SKM-1 treated with dmso at 0.1 percent for 144 hours (cell line): Measurements from ENCODE around the gene TOMM7.

Experiments
- DNase-seq: peaks from one replicate; lab custom pipeline; 2025; ENCODE audit not compliant: unreplicated experiment; lab: John Stamatoyannopoulos, UW

TOMM7 gene

DNA sequence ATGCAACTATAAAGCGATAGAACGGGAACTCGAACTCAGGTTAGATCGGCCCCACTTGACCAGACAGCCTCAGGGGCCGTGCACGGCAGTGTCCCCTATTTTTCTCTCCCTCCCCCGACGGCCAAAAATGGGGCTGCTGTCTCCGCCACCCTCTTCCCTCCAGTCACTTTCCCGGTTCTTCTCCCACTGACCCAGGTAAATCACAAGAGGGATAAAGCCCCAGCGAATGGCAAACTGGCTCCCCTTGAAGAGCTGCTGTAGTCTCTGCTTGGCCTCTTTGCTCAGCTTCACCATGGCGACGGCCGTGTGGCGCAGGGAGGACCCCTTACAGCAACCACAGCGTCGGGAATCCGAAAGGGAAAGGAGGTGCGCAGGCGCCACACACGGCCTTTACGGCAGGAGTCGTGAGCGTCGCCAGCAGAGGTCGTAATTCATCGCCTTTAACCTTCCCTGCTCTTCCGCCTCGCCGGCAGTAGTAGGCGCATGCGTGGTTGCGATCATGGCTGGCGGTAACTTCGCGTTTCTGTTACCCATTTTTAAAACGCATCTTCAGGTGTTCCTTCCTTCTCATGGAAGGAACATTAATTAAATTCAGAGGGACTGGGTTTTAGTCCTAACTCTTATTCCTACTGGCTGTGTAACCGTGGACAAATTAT, at the start of gene TOMM7:
Gene TOMM7 (minus strand): TSS at position 364 of the 656 bp plus-strand sequence. CDS start 70 bp downstream, at position 294.
- DNase-seq, result peak; percentile 98

GRCh38 chr7:22872096-22872807, 49.6 kb upstream of the TOMM7 start:
- DNase-seq, result no peak

DNA sequence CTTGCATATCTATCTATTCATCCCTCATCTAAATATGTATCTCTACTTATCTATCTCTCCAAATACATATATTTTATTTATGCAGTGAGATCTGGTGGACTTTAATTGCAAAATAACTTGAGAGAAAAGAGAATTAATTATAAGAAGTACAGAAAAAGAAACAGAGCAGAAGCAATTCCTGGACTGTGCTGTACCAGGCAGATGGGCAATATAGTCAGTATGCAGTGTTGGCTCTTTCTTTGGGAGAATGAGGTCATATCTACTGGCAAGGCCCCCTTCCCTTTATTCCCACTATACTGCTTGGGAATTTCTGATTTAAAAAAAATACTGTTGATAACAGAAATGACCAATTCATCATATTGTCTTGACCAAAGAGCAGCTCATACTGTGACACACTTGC, 49.0 kb upstream of the TOMM7 start:
- no peak for DNase-seq

DNA sequence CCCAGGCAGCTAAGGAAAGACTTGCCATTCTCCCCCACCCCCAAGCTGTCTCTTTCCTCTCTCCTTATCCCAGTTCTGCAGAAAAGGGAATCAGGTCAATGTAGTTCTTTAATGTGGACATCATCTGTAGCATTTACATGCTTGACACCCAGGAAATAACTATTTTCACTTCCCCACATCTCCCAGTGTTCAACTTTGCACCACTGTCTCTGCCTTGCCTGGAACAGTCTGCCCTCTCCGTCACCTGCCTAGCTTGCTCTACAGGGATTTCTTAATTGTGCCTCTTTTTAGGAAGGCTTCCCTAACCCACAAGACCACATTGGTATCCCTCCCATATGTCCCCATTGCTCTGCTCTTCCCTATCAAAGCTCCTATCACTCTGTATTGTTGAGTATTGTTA, 45.9 kb upstream of the TOMM7 start:
- no peak for DNase-seq

DNA sequence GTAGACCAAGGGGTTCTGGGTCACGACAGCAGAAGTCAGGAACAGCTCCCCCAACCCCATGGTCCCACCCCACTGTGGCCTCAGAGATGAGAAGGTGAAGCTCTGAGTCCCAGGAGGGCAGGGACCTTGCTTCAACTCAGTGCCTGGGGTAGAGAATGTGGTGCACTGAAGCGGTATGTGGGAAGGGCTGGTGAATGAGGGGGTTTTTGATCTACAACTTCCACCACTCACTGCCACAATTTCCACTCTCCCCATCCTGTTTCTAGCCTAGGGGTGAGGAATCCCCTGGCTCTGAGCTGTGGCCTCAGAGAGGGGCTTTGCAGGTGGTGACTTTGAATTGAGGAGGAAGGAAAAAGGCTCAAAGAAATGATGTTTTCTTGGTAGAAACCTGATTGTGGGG, 44.9 kb upstream of the TOMM7 start:
- DNase-seq, result no peak

DNA sequence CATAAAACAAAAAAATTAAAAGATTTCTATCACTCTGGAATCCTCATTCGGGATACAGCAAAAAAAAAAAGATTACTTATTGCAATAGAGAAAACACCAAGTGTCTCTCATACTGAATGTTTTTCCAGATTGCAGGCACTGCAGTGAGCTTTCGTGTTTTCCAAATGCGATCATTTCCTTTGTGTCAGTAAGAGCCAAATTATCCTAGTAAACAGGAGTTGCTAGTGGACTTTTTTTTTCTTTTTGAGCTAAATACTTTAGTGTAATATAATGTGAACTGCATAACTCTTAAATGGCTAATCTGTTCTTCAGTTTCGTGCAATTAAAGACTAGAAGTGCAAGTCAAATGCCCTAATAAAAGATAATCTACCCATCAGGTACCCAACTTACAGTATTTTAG, 44.4 kb upstream of the TOMM7 start:
- DNase-seq, result no peak

- DNase-seq, result no peak
Measured at GRCh38 chr7:22865602-22865960, 42.9 kb upstream of the TOMM7 start.

GRCh38 chr7:22864855-22865601, 42.4 kb upstream of the TOMM7 start:
- DNase-seq, result no peak

DNA sequence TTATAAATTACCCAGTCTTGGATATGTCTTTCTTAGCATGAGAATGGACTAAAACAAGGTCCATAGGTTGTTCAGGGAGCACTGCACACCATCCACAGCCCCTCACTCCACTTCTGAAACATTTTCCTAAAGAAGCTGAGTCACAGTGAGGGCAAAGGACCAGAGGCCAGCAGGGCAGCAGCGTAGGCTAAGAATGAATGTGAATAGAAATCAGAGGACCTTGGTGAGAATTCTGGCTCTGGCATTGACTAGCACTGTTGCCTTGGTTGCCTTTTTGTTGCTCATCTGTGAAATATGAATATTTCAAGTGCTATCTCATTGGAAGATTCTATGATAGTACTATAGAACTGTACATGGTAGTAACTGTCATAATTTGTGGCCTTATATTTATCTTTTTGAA, 41.7 kb upstream of the TOMM7 start:
- no peak for DNase-seq

GRCh38 chr7:22863156-22863899, 40.7 kb upstream of the TOMM7 start:
- DNase-seq, result no peak

DNA sequence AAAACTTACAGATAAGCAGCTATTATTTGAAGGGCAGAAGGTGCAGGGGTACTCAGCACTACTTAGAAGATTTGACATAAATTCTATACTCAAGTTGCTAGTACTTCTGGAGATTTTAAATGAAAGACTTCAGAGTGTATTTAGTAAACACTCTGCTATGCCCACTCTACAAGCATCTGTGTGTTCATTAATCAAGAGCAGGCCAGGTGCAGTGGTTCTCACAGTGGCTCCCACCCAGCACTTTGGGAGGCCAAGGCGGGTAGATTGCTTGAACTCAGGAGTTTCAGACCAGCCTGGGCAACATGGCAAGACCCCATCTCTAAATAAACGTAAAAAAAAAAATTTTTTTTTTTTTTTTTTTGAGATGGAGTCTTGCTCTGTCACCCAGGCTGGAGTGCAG, 38.9 kb upstream of the TOMM7 start:
- DNase-seq, result no peak

- no peak for DNase-seq
Measured at GRCh38 chr7:22860784-22861482, 38.3 kb upstream of the TOMM7 start.

- no peak for DNase-seq
Measured at GRCh38 chr7:22860337-22860736, 37.7 kb upstream of the TOMM7 start.

DNA sequence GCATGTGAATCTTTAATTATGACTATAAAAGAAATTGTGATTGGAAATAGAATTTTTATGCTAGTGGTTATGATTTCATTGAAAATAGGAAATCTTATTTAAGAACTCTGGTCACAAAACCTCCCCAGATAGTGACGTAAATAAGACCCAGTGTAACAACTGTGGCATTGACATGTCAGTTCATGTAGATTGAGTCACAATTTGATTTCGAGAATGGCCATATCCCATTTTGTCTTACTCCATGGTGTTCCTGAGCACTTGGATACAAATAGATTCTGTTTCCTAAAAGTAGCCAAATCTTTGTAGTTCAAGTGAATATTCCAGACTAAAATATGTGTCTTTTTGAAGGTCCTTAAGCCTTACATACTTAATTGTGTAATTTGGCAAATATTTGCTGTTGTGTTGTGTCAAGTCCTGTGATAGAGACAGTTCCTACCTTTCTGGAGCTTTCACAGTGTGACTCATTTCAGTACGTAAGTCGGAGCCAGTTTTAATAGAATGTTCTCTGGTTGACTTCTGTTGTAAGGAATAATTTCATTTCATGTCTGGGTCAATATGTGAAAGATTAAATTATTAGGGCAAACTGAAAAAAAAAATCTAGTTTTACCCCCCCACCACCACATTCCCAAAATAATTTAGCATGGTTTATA, 37.1 kb upstream of the TOMM7 start:
- DNase-seq, result no peak

GRCh38 chr7:22858640-22859561, 36.3 kb upstream of the TOMM7 start:
- peak; percentile 38 for DNase-seq

DNA sequence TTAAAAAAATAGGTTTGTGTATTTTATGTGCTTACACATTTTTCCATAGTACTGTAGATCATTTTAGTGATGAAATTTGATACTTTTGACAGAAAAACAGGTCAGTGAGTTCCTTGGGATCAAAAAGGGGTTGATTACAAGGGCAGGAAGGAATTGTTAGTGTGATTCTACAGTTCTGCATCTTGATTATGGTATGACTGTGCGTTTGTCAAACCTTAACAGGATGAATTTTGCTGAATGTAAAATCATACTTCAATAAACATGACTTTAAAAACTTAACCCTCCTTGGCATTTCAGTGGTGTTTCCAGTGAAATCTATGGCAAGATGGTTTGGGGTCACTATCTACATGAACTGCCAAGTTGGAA, 35.6 kb upstream of the TOMM7 start:
- no peak for DNase-seq

GRCh38 chr7:22856416-22856815, 33.8 kb upstream of the TOMM7 start:
- no peak for DNase-seq

GRCh38 chr7:22855049-22855392, 32.4 kb upstream of the TOMM7 start:
- no peak for DNase-seq
